ENCODE results near the gene FOXP1. TPM values are rescaled to one million over a fixed set of nuclear protein-coding genes. Genes with fewer than 3 reads are reported as not detected.
A peak's percentile ranks its signal among the peaks of the same experiment; 100 is the strongest.

The FOXP1 gene
- total RNA-seq, 1 donor from 2014 or later: 128 TPM

DNA sequence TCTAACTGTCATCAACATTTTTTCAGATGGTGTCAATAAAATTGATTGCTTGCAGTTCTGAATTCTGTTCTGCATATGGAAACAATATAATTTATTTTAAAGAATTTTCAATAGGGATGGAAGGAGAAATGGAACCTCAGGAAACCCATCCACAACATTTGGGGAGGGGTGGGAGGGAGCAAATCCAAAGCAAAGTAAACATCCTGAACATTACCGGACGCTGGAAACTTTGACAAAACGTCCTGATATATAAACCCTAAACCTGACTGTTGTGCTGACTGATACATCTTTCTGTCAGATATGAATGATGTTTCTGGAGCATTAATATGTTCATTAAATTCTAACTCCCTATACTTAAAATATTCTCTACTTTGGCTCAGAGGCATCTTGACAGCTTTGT lies 479.0 kb downstream of the FOXP1 start:
- H3K4me1 ChIP-seq: peaks cover 70% of the 10 kb centered on the region
- TF ChIP-seq POLR2A (IDR thresholded peaks at IDR 0.05) (no peak), POLR2AphosphoS5 (IDR thresholded peaks at IDR 0.05; ENCODE audit: insufficient read depth in 1 of 2, low read depth in 1 of 2) (no peak)
- TF ChIP-seq, protein P1, sequence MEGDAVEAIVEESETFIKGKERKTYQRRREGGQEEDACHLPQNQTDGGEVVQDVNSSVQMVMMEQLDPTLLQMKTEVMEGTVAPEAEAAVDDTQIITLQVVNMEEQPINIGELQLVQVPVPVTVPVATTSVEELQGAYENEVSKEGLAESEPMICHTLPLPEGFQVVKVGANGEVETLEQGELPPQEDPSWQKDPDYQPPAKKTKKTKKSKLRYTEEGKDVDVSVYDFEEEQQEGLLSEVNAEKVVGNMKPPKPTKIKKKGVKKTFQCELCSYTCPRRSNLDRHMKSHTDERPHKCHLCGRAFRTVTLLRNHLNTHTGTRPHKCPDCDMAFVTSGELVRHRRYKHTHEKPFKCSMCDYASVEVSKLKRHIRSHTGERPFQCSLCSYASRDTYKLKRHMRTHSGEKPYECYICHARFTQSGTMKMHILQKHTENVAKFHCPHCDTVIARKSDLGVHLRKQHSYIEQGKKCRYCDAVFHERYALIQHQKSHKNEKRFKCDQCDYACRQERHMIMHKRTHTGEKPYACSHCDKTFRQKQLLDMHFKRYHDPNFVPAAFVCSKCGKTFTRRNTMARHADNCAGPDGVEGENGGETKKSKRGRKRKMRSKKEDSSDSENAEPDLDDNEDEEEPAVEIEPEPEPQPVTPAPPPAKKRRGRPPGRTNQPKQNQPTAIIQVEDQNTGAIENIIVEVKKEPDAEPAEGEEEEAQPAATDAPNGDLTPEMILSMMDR (IDR thresholded peaks at IDR 0.05): no peak
- DNase-seq (ENCODE audit: extremely low spot score in 2 of 2): no peak
- H3K27me3 ChIP-seq: no peaks in the 10 kb centered on the region
- H3K36me3 ChIP-seq: no peaks in the 10 kb centered on the region
- intact Hi-C loops (cut with DNase I): no loop called here
- no peaks in the 10 kb centered on the region for H3K9me3 ChIP-seq
- peak overlapping the region; percentile 15 for H3K27ac ChIP-seq
- no peak overlapping the region for H3K4me3 ChIP-seq

DNA sequence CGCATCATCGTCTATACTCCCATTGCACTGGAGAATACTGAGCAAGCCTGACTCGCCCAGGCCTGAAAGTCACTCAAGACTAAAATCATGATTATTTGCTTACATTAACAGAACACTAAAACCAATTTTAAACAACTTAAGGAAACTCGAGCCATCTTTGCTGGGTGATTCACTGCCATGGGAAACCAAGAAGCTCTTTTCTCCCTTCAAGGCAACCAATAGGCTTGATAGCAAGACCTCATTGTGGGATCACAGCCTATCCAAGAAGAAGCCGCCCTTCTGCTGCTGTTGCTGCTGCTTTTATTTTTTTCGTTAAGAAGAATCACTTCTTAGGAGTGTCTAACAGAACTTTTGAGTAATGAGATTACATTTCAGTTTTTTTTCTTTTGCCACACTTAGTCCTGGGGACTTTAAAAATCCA lies 479.4 kb downstream of the FOXP1 start:
- DNase-seq (ENCODE audit: extremely low spot score in 2 of 2): no peak
- Histone ChIP-seq H3K4me1 (peaks cover 70% of the 10 kb centered on the region), H3K27ac (peak overlapping the region; percentile 15), H3K9me3 (no peaks in the 10 kb centered on the region), H3K27me3 (no peaks in the 10 kb centered on the region), H3K36me3 (no peaks in the 10 kb centered on the region), H3K4me3 (no peak overlapping the region)
- intact Hi-C loops (cut with DNase I): no loop called here
- no peak for TF ChIP-seq POLR2AphosphoS5 (IDR thresholded peaks at IDR 0.05; ENCODE audit: insufficient read depth in 1 of 2, low read depth in 1 of 2)
- TF ChIP-seq POLR2A (IDR thresholded peaks at IDR 0.05): no peak
- TF ChIP-seq, protein P1 (IDR thresholded peaks at IDR 0.05): no peak

DNA sequence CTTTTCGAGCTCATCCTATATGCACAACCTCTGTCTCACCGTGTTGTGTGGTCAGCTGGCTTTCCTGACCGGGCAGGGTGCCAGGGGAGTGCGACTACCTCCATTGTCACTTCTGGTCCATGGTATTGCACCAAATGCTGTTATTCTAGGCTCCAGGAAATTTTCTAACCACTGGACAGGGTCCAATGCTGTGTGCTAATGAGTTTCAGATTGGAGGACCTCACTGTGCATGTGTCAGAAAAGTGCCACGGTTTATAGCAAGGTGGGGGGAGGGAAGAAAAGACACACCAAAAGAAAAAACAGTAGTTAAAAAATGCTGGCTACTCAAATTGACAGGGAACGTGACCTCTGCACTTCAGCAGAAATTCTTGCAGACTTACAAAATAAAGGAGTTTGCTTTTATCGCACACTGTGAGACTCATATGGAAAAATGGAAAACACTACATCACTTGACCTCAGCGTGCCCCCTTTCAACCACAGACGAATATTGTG lies 480.1 kb downstream of the FOXP1 start:
- Histone ChIP-seq H3K36me3 (no peaks in the 10 kb centered on the region), H3K27me3 (no peaks in the 10 kb centered on the region), H3K9me3 (no peaks in the 10 kb centered on the region), H3K4me3 (no peak overlapping the region), H3K27ac (peak overlapping the region; percentile 24), H3K4me1 (peaks cover 71% of the 10 kb centered on the region)
- DNase-seq (ENCODE audit: extremely low spot score in 2 of 2): no peak
- intact Hi-C loops (cut with DNase I): no loop called here
- no peak for TF ChIP-seq POLR2AphosphoS5 (IDR thresholded peaks at IDR 0.05; ENCODE audit: insufficient read depth in 1 of 2, low read depth in 1 of 2)
- TF ChIP-seq, protein P1 (IDR thresholded peaks at IDR 0.05): no peak
- TF ChIP-seq POLR2A (IDR thresholded peaks at IDR 0.05): no peak

- Histone ChIP-seq H3K36me3 (no peaks in the 10 kb centered on the region), H3K9me3 (no peaks in the 10 kb centered on the region), H3K4me3 (no peak overlapping the region), H3K27ac (peak overlapping the region; percentile 34), H3K27me3 (no peaks in the 10 kb centered on the region), H3K4me1 (peaks cover 60% of the 10 kb centered on the region)
- TF ChIP-seq POLR2AphosphoS5 (IDR thresholded peaks at IDR 0.05; ENCODE audit: insufficient read depth in 1 of 2, low read depth in 1 of 2) (no peak), POLR2A (IDR thresholded peaks at IDR 0.05) (no peak)
- TF ChIP-seq, protein P1 (IDR thresholded peaks at IDR 0.05): no peak
- DNase-seq (ENCODE audit: extremely low spot score in 2 of 2): no peak
- intact Hi-C loops (cut with DNase I): no loop called here
Measured at GRCh38 chr3:71102111-71102983, 481.2 kb downstream of the FOXP1 start.

DNA sequence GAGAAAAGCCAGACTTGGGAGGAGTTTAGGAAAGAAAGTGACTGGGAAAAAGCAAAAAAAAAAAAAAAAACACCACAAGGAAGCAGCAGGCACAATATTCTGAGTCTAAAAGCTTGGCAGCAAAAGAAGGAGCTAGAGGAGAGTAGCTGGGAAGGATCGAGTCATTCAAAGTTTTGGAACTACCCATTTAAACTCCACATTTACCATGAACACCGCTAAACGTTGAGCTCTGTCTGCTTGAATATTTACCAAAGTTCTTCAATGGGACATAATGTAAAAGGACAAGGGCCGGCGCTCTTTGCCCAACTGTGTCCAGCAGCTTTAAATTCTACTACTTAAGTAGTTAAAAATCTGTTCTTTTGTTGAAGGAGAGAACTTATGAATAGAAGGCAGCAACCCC lies 481.9 kb downstream of the FOXP1 start:
- H3K27me3 ChIP-seq: no peaks in the 10 kb centered on the region
- H3K4me3 ChIP-seq: no peak overlapping the region
- no peak for TF ChIP-seq POLR2AphosphoS5 (IDR thresholded peaks at IDR 0.05; ENCODE audit: insufficient read depth in 1 of 2, low read depth in 1 of 2)
- TF ChIP-seq, protein P1 (IDR thresholded peaks at IDR 0.05): no peak
- no peak for TF ChIP-seq POLR2A (IDR thresholded peaks at IDR 0.05)
- peak overlapping the region; percentile 34 for H3K27ac ChIP-seq
- H3K4me1 ChIP-seq: peaks cover 55% of the 10 kb centered on the region
- intact Hi-C loops (cut with DNase I): no loop called here
- H3K9me3 ChIP-seq: no peaks in the 10 kb centered on the region
- no peaks in the 10 kb centered on the region for H3K36me3 ChIP-seq
- no peak for DNase-seq (ENCODE audit: extremely low spot score in 2 of 2)
